HG03354 (cell line): ENCODE measurements around the gene ADPGK.

ENCODE experiments used
- ATAC-seq: cut with Tn5 transposase; IDR thresholded peaks from one replicate; pipeline ENCODE4 v1.9.1; 2021; ENCODE audit warnings: mild to moderate bottlenecking; ENCODE audit not compliant: unreplicated experiment, poor library complexity, severe bottlenecking

Gene ADPGK

GRCh38 chr15:72792431-72792830 is 8.9 kb upstream of the ADPGK start:
- ATAC-seq: no peak

GRCh38 chr15:72790302-72790910 is 6.8 kb upstream of the ADPGK start:
- ATAC-seq: no peak

GRCh38 chr15:72787526-72787925 is 4.0 kb upstream of the ADPGK start:
- ATAC-seq: no peak

GRCh38 chr15:72786676-72787345 is 3.3 kb upstream of the ADPGK start:
- no peak for ATAC-seq

GRCh38 chr15:72786242-72786641 is 2.7 kb upstream of the ADPGK start:
- ATAC-seq: no peak

GRCh38 chr15:72785841-72786240 is 2.3 kb upstream of the ADPGK start:
- no peak for ATAC-seq

- ATAC-seq: no peak
Observed at GRCh38 chr15:72785432-72785831, 1.9 kb upstream of the ADPGK start.

- no peak for ATAC-seq
Observed at GRCh38 chr15:72784456-72784876, 908 bp upstream of the ADPGK start.

GRCh38 chr15:72783004-72783639 is 436 bp downstream of the ADPGK start:
- ATAC-seq: peak; percentile 47

GRCh38 chr15:72782274-72783003 is 1.1 kb downstream of the ADPGK start:
- ATAC-seq: no peak

- no peak for ATAC-seq
Observed at GRCh38 chr15:72781631-72782030, 1.9 kb downstream of the ADPGK start.

GRCh38 chr15:72778796-72779195 is 4.8 kb downstream of the ADPGK start:
- no peak for ATAC-seq

- no peak for ATAC-seq
Observed at GRCh38 chr15:72774696-72775383, 8.7 kb downstream of the ADPGK start.

- no peak for ATAC-seq
Observed at GRCh38 chr15:72771329-72771725, 12.2 kb downstream of the ADPGK start.

GRCh38 chr15:72770673-72771328 is 12.8 kb downstream of the ADPGK start:
- ATAC-seq: no peak

- ATAC-seq: no peak
Observed at GRCh38 chr15:72766780-72767179, 16.8 kb downstream of the ADPGK start.

- ATAC-seq: no peak
Observed at GRCh38 chr15:72766025-72766424, 17.5 kb downstream of the ADPGK start.

- no peak for ATAC-seq
Observed at GRCh38 chr15:72764656-72765055, 18.9 kb downstream of the ADPGK start.

GRCh38 chr15:72760590-72761260 is 22.8 kb downstream of the ADPGK start:
- ATAC-seq: no peak
